BJ (cell line): Measurements from ENCODE around the gene LAD1. TPM values are rescaled to one million over a fixed set of nuclear protein-coding genes. Genes with fewer than 3 reads are reported as not detected.

Source experiments
- CTCF ChIA-PET: fragments of 350-600 bp; formaldehyde crosslinking; extraction: SDS; loops from one replicate; lab custom pipeline; 2021; ENCODE audit warnings: antibody characterized with exemption, inconsistent platforms; lab: Yijun Ruan, JAX
- POLR2A ChIA-PET: fragments of 300-600 bp; sonication (Branson Sonifier 250); formaldehyde crosslinking; extraction: SDS; loops from one replicate; lab custom pipeline; 2021; ENCODE audit warnings: antibody characterized with exemption; lab: Charles Lee
- DNase-seq: peaks from one replicate; pipeline ENCODE4 v3.0.0-alpha.2; 2011; ENCODE audit warnings: low read depth
- H3K27me3 ChIP-seq: 2 replicates; pipeline ENCODE4 v1.6.0; 2011; ENCODE audit warnings: low read length; ENCODE audit not compliant: control insufficient read depth, insufficient read depth
- H3K36me3 ChIP-seq: 2 replicates; pipeline ENCODE4 v1.5.1; 2011; ENCODE audit warnings: low read length; ENCODE audit not compliant: control insufficient read depth, insufficient read depth
- H3K4me3 ChIP-seq: 2 replicates; pipeline ENCODE4 v1.5.1; 2011; ENCODE audit warnings: low read depth, mild to moderate bottlenecking, control low read depth, low read length
- CTCF ChIP-seq: IDR thresholded peaks from 2 replicates; pipeline ENCODE4 v1.5.1; 2011; ENCODE audit warnings: low read depth, mild to moderate bottlenecking, control low read depth, inconsistent platforms, low read length, moderate library complexity; ENCODE audit not compliant: insufficient read depth
- polyA plus RNA-seq: library from polyadenylated mRNA; depleted of rRNA; stranded (reverse); fragments of >200 nt; gene quantifications from 2 replicates; pipeline ENCODE4 v1.2.3, GENCODE V29; 2011

Gene LAD1
- polyA plus RNA-seq, 1 experiment = not detected

- ChIA-PET POLR2A (no interaction called here), CTCF (interaction anchor here (0.5 to 8.0 kb wide), 14 partner anchors 9 to 124 kb away, joined by 3 to 59 read pairs (median 8); no protein-coding TSS in a partner anchor)
- no peaks in the 10 kb centered on the region for H3K36me3 ChIP-seq
- no peak for DNase-seq
- no peaks in the 10 kb centered on the region; the same call in 1 of the 2 replicates for H3K27me3 ChIP-seq
- TF ChIP-seq CTCF = no peak
- H3K4me3 ChIP-seq = no peak overlapping the region
These were observed 12.9 kb downstream of the LAD1 start for GRCh38 chr1:201386208-201386607.

- H3K27me3 ChIP-seq = no peaks in the 10 kb centered on the region; the same call in 1 of the 2 replicates
- H3K4me3 ChIP-seq = no peak overlapping the region
- DNase-seq = no peak
- no peaks in the 10 kb centered on the region for H3K36me3 ChIP-seq
- peak; percentile 90 for TF ChIP-seq CTCF
- ChIA-PET CTCF (interaction anchor here (0.6 to 8.0 kb wide), 18 partner anchors 10 to 654 kb away, joined by 3 to 59 read pairs (median 6); no protein-coding TSS in a partner anchor), POLR2A (no interaction called here)
These were observed 13.7 kb downstream of the LAD1 start for GRCh38 chr1:201385299-201385891.

- ChIA-PET POLR2A (no interaction called here), CTCF (interaction anchor here (0.5 to 8.0 kb wide), 10 partner anchors 10 to 368 kb away, joined by 3 to 59 read pairs (median 6); no protein-coding TSS in a partner anchor)
- TF ChIP-seq CTCF = no peak
- Histone ChIP-seq H3K36me3 (no peaks in the 10 kb centered on the region), H3K4me3 (no peak overlapping the region), H3K27me3 (no peaks in the 10 kb centered on the region)
- no peak for DNase-seq
These were observed 14.7 kb downstream of the LAD1 start for GRCh38 chr1:201384406-201384782.

GRCh38 chr1:201383647-201384405 is 15.3 kb downstream of the LAD1 start:
- POLR2A ChIA-PET = no interaction called here
- DNase-seq = peak; percentile 80
- CTCF ChIA-PET = interaction anchor here (0.8 to 8.0 kb wide), 10 partner anchors 10 to 130 kb away, joined by 3 to 59 read pairs (median 7); no protein-coding TSS in a partner anchor
- H3K4me3 ChIP-seq = no peak overlapping the region
- no peaks in the 10 kb centered on the region for H3K36me3 ChIP-seq
- no peaks in the 10 kb centered on the region for H3K27me3 ChIP-seq
- no peak for TF ChIP-seq CTCF

- no peak for TF ChIP-seq CTCF
- H3K4me3 ChIP-seq = no peak overlapping the region
- H3K27me3 ChIP-seq = no peaks in the 10 kb centered on the region
- ChIA-PET CTCF (interaction anchor here (0.5 to 1.6 kb wide), 4 partner anchors 16 to 34 kb away, joined by 3 to 4 read pairs (median 4); no protein-coding TSS in a partner anchor), POLR2A (no interaction called here)
- DNase-seq = no peak
- H3K36me3 ChIP-seq = no peaks in the 10 kb centered on the region
These were observed 18.0 kb downstream of the LAD1 start for GRCh38 chr1:201381130-201381529.
